HPDE6-E6E7 (cell line): ENCODE data around the gene UVSSA.
"Not testable (repeated sequence)": the region's sequence is repeated elsewhere in the genome, so short reads cannot be mapped to it uniquely, and the experiment has no call there.

Experiments
- DNase-seq: peaks from one replicate; pipeline ENCODE4 v3.0.0; 2011; ENCODE audit warnings: missing footprints; ENCODE audit errors: extremely low spot score

UVSSA gene

GRCh38 chr4:1376841-1377605 is 30.0 kb downstream of the UVSSA start:
- no peak for DNase-seq

GRCh38 chr4:1377606-1378261 is 30.7 kb downstream of the UVSSA start:
- no peak for DNase-seq

GRCh38 chr4:1378559-1379231 is 31.7 kb downstream of the UVSSA start:
- no peak for DNase-seq

GRCh38 chr4:1379351-1379781 is 32.4 kb downstream of the UVSSA start:
- DNase-seq = no peak

- no peak for DNase-seq
Measured at GRCh38 chr4:1379801-1380331, 32.9 kb downstream of the UVSSA start.

GRCh38 chr4:1380368-1381151 is 33.6 kb downstream of the UVSSA start:
- no peak for DNase-seq

- no peak for DNase-seq
Measured at GRCh38 chr4:1381181-1381621, 34.2 kb downstream of the UVSSA start.

- no peak for DNase-seq
Measured at GRCh38 chr4:1381944-1382541, 35.0 kb downstream of the UVSSA start.

GRCh38 chr4:1382776-1383727 is 36.0 kb downstream of the UVSSA start:
- no peak for DNase-seq

GRCh38 chr4:1383728-1384591 is 37.0 kb downstream of the UVSSA start:
- DNase-seq = no peak

- DNase-seq = no peak
Measured at GRCh38 chr4:1384675-1385372, 37.8 kb downstream of the UVSSA start.

GRCh38 chr4:1385373-1386340 is 38.6 kb downstream of the UVSSA start:
- DNase-seq = no peak

GRCh38 chr4:1393363-1393762 is 46.4 kb downstream of the UVSSA start:
- not testable (repeated sequence) for DNase-seq

GRCh38 chr4:1393866-1394265 is 46.9 kb downstream of the UVSSA start:
- DNase-seq = no peak

- DNase-seq = not testable (repeated sequence)
Measured at GRCh38 chr4:1394554-1395388, 47.8 kb downstream of the UVSSA start.

GRCh38 chr4:1395389-1395820 is 48.4 kb downstream of the UVSSA start:
- not testable (repeated sequence) for DNase-seq
